Measurements from ENCODE around the gene MVB12B. TPM values are rescaled to one million over a fixed set of nuclear protein-coding genes. Genes with fewer than 3 reads are reported as not detected.

The MVB12B gene
- total RNA-seq, 1 donor from 2014 or later, result 0.49 TPM

- Mint-ChIP-seq H3K27me3 (peaks cover 73% of the 10 kb centered on the region), H3K4me1 (peaks cover 29% of the 10 kb centered on the region), H3K36me3 (ENCODE audit: low read depth) (no peaks in the 10 kb centered on the region), H3K27ac (no peak overlapping the region), H3K4me3 (no peak overlapping the region), H3K9me3 (no peaks in the 10 kb centered on the region)
- intact Hi-C loops (cut with micrococcal nuclease), result no loop called here
- DNase-seq, result no peak
Observed at GRCh38 chr9:126521551-126521950, 194.9 kb downstream of the MVB12B start.

GRCh38 chr9:126521976-126522590 lies 195.5 kb downstream of the MVB12B start:
- Mint-ChIP-seq H3K4me1 (peaks cover 24% of the 10 kb centered on the region), H3K27me3 (peaks cover 67% of the 10 kb centered on the region), H3K9me3 (no peaks in the 10 kb centered on the region), H3K27ac (no peak overlapping the region), H3K36me3 (ENCODE audit: low read depth) (no peaks in the 10 kb centered on the region), H3K4me3 (no peak overlapping the region)
- no peak for DNase-seq
- intact Hi-C loops (cut with micrococcal nuclease), result no loop called here

- intact Hi-C loops (cut with micrococcal nuclease), result no loop called here
- Mint-ChIP-seq H3K4me3 (no peak overlapping the region), H3K9me3 (no peaks in the 10 kb centered on the region), H3K27ac (no peak overlapping the region), H3K27me3 (peaks cover 62% of the 10 kb centered on the region), H3K36me3 (ENCODE audit: low read depth) (no peaks in the 10 kb centered on the region), H3K4me1 (peaks cover 17% of the 10 kb centered on the region)
- DNase-seq, result no peak
Observed at GRCh38 chr9:126522612-126523356, 196.2 kb downstream of the MVB12B start.

DNA sequence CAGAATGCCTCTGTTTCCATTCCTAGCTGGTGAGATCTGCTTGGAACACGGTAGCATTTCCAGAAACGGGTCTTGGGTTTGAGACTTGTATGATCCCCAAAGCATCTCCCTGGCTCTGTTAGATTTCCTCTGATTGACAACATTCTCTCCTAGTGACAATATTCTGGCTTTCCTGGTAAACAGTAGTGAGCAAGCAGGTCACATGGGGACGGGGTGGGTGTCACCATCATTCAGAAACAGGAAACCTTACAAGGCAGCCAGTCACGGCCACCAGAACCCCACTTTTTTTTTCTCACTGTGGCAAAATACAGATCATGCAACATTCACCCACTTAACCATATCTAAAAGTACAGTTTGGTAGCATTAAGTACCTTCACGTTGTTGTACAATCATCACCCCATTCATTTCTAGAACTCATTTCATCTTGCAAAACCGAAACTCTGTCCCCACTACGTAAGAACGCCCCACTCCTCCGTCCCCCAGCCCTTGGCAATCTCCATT lies 197.0 kb downstream of the MVB12B start:
- Mint-ChIP-seq H3K27ac (no peak overlapping the region), H3K36me3 (ENCODE audit: low read depth) (no peaks in the 10 kb centered on the region), H3K4me3 (peak overlapping the region; percentile 3), H3K27me3 (peaks cover 56% of the 10 kb centered on the region), H3K4me1 (peaks cover 10% of the 10 kb centered on the region), H3K9me3 (no peaks in the 10 kb centered on the region)
- intact Hi-C loops (cut with micrococcal nuclease), result no loop called here
- peak; percentile 70 for DNase-seq

GRCh38 chr9:126524353-126525077 lies 197.9 kb downstream of the MVB12B start:
- Mint-ChIP-seq H3K4me1 (peaks cover 10% of the 10 kb centered on the region), H3K27me3 (peaks cover 54% of the 10 kb centered on the region), H3K4me3 (no peak overlapping the region), H3K27ac (no peak overlapping the region), H3K9me3 (no peaks in the 10 kb centered on the region), H3K36me3 (ENCODE audit: low read depth) (no peaks in the 10 kb centered on the region)
- DNase-seq, result no peak
- intact Hi-C loops (cut with micrococcal nuclease), result no loop called here

DNA sequence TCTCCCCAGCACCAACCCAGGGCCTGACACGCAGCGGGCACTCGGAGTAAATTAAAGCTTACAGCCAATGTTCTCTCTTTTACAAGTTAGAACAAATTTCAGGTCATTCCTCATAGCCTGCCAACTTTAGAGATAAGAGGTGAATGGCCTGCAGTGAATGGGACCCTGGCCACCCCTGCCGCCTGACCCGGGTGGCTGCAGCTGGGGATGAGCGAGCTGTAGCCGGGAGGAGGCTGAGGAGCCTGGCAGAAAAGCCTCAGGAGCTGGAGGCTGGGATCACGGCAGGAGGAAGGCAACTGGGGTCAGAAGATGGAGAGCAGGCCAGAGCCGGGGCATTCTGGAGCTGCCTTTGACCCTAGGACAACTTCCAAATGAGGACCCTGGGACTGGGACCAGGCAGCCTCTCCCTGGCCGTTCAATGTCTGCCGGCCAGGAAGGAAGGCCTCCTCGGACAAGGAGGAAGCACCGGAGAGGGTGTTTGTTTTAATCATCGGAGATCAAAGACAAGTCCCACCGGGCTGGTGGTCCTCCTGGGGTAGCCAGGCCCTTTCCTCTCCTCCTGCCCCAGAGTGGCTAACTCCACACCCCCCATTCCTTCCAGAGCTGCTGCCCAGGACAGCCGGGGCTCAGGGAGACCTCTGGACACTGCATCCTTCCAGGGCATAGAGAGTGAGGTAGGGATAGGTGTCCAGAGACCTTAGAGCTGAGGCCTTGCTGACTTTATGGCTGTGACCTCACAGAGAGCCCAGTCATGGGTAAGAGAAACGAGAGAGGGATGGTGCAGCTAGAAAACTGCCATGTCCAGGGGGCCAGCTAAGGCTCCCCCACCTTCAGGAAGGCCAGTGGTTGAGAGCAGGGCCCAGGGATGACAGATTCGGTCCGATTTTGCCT lies 199.8 kb downstream of the MVB12B start:
- Mint-ChIP-seq H3K4me1 (peaks cover 10% of the 10 kb centered on the region), H3K4me3 (no peak overlapping the region), H3K27me3 (peaks cover 46% of the 10 kb centered on the region), H3K36me3 (ENCODE audit: low read depth) (no peaks in the 10 kb centered on the region), H3K9me3 (no peaks in the 10 kb centered on the region), H3K27ac (no peak overlapping the region)
- intact Hi-C loops (cut with micrococcal nuclease), result no loop called here
- no peak for DNase-seq

GRCh38 chr9:126527109-126527825 lies 200.6 kb downstream of the MVB12B start:
- Mint-ChIP-seq H3K4me1 (peaks cover 10% of the 10 kb centered on the region), H3K9me3 (no peaks in the 10 kb centered on the region), H3K27me3 (peaks cover 46% of the 10 kb centered on the region), H3K4me3 (no peak overlapping the region), H3K27ac (no peak overlapping the region), H3K36me3 (ENCODE audit: low read depth) (no peaks in the 10 kb centered on the region)
- intact Hi-C loops (cut with micrococcal nuclease), result no loop called here
- no peak for DNase-seq

- Mint-ChIP-seq H3K9me3 (no peaks in the 10 kb centered on the region), H3K27me3 (peaks cover 46% of the 10 kb centered on the region), H3K36me3 (ENCODE audit: low read depth) (no peaks in the 10 kb centered on the region), H3K4me3 (no peak overlapping the region), H3K4me1 (peaks cover 10% of the 10 kb centered on the region), H3K27ac (no peak overlapping the region)
- DNase-seq, result no peak
- intact Hi-C loops (cut with micrococcal nuclease), result no loop called here
Observed at GRCh38 chr9:126528111-126528510, 201.5 kb downstream of the MVB12B start.

- H3K27ac Mint-ChIP-seq, result no peak overlapping the region
- DNase-seq, result no peak
- no peak overlapping the region for H3K4me3 Mint-ChIP-seq
- H3K4me1 Mint-ChIP-seq, result peaks cover 3% of the 10 kb centered on the region
- peaks cover 47% of the 10 kb centered on the region for H3K27me3 Mint-ChIP-seq
- H3K9me3 Mint-ChIP-seq, result no peaks in the 10 kb centered on the region
- intact Hi-C loops (cut with micrococcal nuclease), result no loop called here
- H3K36me3 Mint-ChIP-seq (ENCODE audit: low read depth), result no peaks in the 10 kb centered on the region
Observed at GRCh38 chr9:126528915-126529314, 202.3 kb downstream of the MVB12B start.

DNA sequence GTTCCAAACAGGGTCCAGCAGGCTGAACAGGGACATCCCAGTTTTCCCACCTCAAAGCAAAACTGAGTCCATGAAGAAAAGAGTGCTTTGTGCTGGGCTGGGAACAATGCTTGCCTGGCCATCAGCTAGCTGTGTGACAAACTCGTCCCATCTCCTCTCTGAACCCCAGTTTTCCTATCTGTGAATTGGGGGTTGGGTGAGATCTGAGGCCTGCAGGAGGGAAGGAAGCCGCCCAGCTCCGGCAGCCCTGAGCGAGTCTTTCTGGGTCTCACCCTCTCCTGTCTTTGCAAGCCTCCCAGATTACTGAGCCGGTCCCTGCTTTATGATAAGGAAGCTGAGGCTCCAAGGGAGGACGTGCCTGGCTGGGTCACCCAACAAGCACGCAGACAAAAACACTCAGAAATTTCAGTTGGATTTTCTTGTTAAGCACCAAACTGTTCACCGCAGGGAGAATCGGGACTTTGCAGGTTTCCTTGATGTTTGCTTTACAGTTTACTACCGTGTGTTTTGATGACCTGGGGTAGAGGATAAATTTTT lies 204.5 kb downstream of the MVB12B start:
- no peaks in the 10 kb centered on the region for H3K36me3 Mint-ChIP-seq (ENCODE audit: low read depth)
- no peaks in the 10 kb centered on the region for H3K9me3 Mint-ChIP-seq
- peaks cover 37% of the 10 kb centered on the region for H3K27me3 Mint-ChIP-seq
- intact Hi-C loops (cut with micrococcal nuclease), result no loop called here
- H3K4me3 Mint-ChIP-seq, result no peak overlapping the region
- H3K4me1 Mint-ChIP-seq, result no peaks in the 10 kb centered on the region
- H3K27ac Mint-ChIP-seq, result no peak overlapping the region
- no peak for DNase-seq

DNA sequence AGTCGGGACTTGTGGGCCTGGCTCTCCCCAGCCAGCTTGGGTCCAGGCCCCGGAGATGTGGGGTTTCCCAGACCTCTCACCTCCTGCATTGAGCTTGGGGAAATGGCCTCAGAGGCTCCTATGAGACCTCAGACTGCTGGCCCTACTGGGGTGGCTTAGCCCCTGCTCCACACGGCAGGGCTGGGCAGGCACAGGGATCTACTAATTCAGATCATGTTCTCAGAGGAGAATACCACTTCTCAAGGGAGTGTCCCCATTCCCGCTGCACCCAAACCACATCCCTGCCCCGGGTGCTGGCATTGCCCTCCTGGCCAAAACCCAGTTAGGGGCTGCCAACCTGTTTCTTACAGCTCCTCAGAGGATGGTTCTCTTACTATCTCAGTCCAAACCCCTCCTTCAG lies 205.0 kb downstream of the MVB12B start:
- Mint-ChIP-seq H3K4me3 (no peak overlapping the region), H3K9me3 (no peaks in the 10 kb centered on the region), H3K27ac (no peak overlapping the region), H3K27me3 (peaks cover 37% of the 10 kb centered on the region), H3K4me1 (no peaks in the 10 kb centered on the region), H3K36me3 (ENCODE audit: low read depth) (no peaks in the 10 kb centered on the region)
- intact Hi-C loops (cut with micrococcal nuclease), result no loop called here
- no peak for DNase-seq

DNA sequence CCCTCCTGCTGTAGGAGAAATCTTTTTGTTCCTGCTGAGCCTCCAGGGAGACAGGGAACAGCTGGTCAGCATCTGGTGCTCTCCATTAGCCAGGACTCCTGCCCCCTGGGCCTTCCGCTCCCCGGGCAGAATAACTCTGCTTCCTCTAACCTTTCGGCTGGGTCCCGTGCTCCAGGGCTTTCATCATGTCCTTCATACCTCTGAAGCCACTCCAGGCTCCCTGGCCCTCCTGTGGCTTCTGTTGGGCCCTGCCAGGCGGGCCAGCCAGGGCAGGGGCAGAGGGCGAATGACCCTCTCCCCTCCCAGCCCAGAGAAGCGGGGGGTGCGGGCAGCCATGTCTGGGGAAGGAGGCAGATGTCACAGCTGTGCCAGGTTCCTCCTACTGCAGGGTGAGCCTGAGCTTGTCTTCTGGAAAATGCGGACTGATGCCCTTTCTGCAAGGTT lies 205.4 kb downstream of the MVB12B start:
- peaks cover 37% of the 10 kb centered on the region for H3K27me3 Mint-ChIP-seq
- H3K4me3 Mint-ChIP-seq, result no peak overlapping the region
- no peak overlapping the region for H3K27ac Mint-ChIP-seq
- H3K4me1 Mint-ChIP-seq, result no peaks in the 10 kb centered on the region
- DNase-seq, result no peak
- H3K9me3 Mint-ChIP-seq, result no peaks in the 10 kb centered on the region
- no peaks in the 10 kb centered on the region for H3K36me3 Mint-ChIP-seq (ENCODE audit: low read depth)
- intact Hi-C loops (cut with micrococcal nuclease), result no loop called here

GRCh38 chr9:126532489-126532888 lies 205.9 kb downstream of the MVB12B start:
- no peak overlapping the region for H3K4me3 Mint-ChIP-seq
- peaks cover 41% of the 10 kb centered on the region for H3K27me3 Mint-ChIP-seq
- H3K9me3 Mint-ChIP-seq, result no peaks in the 10 kb centered on the region
- H3K27ac Mint-ChIP-seq, result no peak overlapping the region
- no peak for DNase-seq
- intact Hi-C loops (cut with micrococcal nuclease), result no loop called here
- no peaks in the 10 kb centered on the region for H3K36me3 Mint-ChIP-seq (ENCODE audit: low read depth)
- no peaks in the 10 kb centered on the region for H3K4me1 Mint-ChIP-seq
